Measurements from ENCODE around the gene GAR1.
"Not testable (repeated sequence)": the region's sequence is repeated elsewhere in the genome, so short reads cannot be mapped to it uniquely, and the experiment has no call there.

Gene GAR1

DNA sequence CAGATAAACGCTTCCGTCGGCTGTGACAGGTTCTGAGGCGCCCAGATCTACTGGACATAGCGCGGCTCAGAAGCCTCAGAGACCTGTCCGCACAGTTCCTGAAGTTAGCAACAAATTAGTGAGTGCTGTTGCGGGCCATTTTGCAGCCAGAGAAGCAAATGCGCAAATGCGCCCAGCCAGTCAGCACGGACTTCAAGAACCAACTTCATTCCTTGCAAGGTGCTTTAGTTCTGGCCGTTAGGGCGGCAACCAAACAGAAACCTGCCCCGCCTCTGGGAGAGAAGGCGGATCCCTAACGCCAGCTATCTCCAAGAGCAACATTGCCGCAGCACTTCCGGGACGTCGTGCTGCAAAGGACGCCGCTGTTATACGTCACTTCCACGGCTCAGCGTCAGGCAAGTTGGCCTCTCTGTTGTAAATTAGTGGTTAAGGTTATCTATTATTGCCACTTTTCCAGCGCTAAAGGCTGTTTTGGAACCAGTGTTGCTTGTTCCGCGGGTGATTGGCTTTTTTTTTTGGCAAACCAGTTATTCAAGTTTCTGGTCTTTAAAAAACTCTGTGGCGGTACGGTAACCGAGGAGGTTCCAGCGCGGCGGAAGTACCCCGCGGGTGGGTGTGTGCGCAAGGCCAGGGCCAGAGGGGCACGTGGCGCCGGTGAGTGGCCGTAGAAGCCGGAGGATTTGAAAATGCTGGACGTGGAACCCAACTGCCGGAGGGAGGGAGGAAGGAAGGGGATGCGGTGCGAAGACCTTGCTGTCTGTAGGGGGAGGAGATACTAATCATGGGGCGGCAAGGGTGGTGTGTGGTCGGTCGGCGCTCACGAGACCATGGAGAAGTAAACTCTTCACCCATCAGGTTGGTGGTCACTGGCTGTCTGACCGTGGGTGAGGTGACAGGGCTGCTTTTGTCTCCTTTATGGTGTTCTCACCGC is at the start of gene GAR1:
Gene GAR1, plus strand, starts transcription at position 612 of the 931 bp plus-strand sequence. CDS start 403 bp downstream, outside the sequence.
- peak; percentile 86 to 89 for DNase-seq

DNA sequence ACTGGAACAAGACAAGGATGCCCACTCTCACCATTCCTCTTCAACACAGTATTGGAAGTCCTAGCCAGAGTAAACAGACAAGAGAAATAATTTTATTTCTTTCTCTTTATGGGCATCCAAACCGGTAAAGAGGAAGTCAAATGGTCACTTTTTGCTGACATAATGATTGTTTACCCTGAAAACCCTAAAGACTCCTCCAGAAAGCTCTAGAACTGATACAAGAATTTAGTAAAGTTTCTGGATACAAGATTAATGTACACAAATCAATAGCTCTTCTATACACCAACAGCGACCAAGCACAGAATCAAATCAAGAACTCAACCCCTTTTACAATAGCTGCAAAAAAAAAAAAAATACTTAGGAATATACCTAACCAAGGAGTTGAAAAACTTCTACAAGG is 33.5 kb upstream of the GAR1 start:
- not testable (repeated sequence) for DNase-seq

DNA sequence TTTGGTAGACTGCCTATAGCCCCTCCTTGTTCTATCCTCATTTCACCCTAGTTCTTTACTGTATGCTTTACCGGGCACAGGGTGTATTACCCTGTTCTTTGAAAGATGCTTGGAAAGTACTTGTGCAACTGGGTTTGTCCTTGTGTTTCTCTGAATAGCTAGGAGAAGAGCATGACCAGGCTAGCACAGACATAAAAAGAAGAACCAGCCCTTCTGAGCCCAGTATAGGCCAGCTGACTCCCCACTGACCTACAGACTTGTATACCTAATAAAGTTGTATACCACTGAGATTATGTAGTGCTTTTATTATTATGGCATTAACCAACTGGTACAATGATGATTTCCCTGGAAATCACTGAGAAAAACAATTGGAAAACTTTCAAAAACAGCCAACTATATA is 28.7 kb upstream of the GAR1 start:
- no peak for DNase-seq

DNA sequence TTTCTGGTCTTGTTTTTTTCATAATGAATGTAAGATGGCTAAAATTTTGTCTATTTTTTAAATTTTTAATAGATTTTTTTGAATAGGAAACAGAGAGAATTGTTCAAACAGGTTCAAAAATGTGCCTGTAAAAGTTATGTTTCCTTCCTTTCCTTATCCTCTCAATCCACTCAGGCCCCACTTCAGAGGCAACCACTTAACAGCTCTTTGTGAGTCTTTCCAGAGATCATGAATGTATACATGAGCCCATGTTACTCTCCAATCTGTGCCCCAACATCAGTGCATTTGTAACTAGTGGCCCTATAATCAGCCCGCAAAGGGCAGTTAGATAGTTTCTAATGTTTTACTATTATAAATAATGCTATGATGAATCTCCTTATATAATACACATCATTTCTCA is 27.8 kb upstream of the GAR1 start:
- DNase-seq, result no peak

DNA sequence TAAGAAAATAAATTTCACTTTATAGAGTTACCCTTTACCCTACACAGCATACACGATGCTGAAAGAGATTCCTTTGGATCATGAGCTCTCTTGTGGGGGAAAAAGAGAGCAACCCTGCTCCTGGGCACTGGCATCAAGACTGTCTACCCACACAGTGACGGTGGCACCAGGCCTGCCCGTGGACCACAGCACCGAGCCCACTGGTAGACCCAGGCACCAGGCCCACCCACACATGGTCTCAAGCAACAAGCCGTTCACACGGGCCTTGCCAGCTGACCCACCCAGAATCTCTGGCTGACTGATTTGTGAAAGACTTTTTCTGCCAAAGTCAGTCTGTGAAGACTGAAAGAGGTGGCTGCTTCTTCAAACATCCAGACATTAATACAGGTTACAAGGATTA is 20.5 kb upstream of the GAR1 start:
- no peak for DNase-seq

DNA sequence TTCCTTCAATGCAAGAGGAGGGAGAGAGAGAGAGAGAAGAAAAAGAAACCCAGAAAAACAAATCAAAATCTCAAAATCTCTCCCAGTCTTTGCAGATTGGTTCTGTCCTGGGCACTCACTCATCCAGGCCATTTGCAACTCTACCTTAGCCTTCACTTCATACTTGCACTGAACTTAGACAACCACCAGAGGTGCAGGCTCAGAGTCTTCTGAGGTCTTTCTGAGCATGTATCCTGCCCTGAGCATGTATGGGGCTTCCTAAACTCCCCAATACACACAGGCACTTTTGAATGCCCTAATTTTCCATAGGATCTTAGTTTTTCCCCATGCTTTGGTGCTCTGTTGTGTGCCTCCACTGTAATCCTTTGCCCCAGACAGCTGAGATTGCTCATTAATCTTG is 16.7 kb upstream of the GAR1 start:
- DNase-seq, result no peak

DNA sequence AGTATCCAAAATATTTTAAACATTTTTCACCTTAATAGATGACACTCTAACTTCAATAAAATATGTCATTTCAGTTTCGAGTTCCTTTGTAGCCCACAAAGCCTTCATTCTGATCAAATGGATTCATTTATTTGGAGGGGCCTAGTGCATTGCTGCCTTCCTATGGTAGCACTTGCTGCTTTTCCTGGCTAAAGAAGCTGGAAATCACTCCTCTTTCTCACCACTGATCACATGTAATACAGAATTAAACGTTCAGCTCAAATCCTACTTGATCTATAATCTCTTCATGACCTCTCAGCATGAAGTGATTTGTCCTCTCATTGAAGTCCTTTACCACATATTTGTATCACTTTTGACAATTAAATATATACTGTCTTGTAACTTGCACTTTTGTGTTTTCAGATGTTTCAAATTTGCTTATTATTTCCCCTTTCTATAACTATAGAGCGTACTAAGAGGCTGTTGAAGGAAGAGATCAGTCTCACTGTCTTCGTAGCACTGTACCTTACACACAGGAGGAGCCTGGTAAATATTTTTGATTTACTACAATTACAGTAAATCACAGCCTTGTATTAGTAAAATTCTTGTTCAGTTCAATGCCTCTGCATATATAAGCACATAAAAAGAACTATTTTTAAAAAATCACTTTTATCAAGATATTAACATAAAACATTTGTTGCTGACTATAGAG is 14.3 kb upstream of the GAR1 start:
- DNase-seq, result no peak

DNA sequence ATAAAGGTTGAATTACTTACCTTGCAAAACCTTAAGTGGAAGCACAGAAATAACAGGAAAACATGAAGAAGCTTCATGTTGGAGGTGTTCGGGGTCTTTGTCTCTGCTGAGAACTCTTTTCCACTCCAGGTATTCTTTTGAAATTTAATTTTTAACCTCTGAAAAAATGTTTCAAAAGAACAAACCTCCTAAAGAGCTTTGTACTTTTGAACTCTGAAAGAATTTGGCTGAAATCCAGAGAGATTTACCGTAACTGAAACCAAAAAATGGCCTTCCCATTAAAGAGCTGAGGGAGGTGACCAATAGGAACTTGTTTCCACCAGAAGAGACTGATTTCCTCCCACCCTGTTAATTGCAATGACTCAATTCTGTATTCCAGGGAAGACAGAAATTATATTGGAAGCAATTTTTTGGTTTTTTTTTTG is 13.7 kb upstream of the GAR1 start, which contains the start of gene CFI:
Gene CFI, minus strand, starts transcription at position 105 of the 425 bp plus-strand sequence. Its CDS starts 28 bp downstream, at position 77.
- DNase-seq, result no peak

DNA sequence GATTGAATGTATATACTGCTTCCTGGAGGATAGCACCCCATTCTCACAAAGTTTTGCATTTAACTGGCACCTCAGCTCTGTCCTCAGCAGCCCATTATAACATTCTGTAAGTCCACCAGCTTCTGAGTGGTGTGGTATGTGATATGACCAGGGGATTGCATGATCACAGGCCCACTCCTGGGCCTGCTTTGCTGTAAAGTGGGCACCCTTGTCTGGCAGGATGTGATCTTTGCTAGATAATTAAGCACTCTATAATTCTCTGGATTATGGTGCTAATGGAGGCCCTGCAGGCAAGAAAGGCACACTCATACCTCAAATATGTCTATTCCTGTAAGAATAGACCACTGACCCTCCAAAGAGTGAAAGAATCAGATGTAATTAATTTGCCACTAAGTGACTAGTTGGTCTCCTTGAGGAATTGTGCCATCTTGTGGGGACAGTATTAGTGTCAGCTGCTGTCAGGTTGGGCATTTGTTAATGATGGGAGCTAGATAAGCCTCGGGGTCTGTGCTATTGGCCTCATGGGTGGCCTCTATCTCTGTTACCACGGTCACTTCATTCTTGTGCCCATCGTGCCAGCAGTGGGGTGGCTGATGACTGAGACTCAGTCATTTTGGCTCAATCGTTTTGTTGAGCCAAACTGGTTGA is 11.5 kb upstream of the GAR1 start:
- DNase-seq, result peak in 1 of 2 donors; percentile 20

DNA sequence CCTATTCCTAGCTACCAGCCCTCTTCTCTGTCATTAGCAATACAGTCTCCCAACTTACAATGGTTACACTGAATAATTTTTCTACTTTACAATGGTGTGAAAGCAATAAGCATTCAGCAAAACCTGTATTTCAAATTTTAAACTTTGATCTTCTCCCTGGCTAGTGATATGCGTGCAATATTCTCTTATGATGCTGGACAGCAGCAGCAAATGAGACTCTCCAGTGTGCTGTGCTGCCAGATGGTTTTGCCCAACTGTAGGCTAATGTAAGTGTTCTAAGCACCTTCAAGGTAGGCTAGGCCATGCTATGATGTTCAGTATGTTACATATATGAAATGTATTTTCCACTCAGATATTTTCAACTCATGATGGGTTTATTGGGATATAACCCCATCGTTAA is 5.9 kb upstream of the GAR1 start:
- no peak for DNase-seq

DNA sequence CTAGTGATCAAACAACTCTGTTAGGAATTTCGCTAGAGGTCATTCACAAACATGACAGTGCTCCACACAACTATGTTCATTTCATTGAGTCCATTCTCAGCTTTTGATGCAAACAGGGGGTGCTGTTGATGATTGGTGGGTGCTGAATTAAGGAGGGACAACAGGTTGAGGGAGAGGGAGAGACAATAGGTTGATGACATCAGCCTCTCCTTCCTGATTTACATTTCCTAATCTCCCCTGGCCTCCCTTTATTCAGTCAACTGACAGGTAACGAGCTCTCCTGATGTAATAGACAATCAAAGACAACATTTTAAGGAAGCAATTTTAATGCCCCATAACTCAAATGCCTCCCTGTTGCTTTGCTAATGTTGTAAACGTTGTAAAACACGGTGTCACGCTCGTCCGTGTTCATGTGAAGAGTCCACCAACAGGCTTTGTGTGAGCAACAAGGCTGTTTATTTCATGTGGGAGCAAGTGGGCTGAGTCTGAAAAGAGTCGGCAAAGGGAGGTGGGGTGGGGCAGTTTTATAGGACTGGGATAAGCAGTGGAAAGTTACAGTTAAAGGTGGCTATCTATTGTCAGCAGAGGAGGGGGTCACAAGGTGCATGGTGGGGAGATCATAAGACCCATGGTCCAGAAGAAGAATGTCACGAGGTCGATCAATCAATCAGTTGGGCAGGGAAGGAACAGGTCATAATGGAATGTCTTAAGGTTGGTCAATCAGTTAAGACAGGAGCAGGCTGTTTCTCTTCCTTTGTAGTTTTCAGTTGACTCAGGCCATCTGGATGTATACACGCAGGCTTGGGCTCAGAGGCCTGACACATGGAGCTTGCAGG is 4.8 kb upstream of the GAR1 start:
- no peak for DNase-seq

DNA sequence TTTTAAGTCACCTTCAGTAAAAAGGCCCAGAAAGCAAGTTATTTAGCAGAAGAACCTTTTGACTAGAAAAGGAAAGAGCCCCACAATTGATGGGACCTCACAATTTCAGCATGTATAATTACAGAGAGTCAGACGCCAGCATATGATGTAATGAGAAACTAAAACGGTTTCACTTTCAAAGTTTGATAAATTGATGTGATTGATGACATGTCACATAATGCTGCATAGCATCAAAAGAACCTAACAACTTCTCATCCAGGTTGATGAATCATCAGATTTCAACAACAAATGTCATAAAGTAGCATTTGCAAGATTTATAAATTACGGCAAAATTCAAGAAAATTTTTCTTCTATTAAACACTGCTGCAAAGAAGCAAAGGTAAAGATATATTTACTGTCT is 3.9 kb upstream of the GAR1 start:
- no peak for DNase-seq

DNA sequence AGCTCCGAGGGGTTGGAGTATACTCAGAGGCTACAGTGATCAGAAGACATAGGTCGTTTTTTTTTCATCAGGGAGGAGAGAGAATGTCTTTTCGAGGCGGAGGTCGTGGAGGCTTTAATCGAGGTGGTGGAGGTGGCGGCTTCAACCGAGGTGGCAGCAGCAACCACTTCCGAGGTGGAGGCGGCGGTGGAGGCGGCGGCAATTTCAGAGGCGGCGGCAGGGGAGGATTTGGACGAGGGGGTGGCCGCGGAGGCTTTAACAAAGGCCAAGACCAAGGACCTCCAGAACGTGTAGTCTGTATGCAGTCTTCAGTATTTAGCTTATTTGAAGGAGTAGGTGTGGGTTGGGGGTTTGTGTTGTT is 500 bp downstream of the GAR1 start:
- DNase-seq, result peak in 1 of 2 donors; percentile 10

DNA sequence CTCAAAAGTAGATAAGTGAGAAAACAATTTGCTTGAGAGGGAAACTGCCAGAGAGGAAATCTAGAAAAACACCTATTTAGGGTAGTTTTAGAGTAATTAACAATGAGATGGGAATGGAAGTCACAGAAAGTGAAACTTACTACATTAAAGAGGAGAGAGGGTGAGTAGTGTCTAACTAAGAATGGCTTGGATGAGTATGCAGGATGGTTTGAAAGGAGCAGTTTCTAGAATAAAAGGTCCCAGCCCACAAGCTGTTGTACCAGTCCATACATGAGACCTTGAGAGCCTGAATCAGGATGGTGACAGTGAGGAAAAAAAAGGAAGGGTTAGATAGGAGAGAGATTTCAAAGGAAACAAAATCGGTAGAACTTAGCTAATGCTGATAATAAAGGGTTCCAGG is 1.3 kb downstream of the GAR1 start:
- DNase-seq, result no peak

DNA sequence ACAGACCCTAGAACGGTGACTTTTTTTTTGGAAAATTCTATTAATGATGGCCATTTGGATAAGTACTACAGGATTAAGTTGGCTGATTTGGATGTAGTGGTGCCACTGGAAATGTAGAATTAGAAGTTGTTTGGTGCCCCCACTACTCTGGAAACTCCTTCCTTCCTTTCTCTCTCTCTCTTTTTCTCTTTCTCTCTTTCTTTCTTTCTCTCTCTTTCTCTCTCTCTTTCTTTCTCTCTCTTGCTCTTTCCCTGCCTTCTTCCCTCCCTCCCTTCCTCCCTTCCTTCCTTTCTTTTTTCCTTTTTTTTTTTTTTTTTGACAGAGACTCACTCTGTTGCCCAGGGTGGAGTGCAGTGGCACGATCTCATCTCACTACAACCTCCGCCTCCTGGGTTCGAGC is 2.7 kb downstream of the GAR1 start:
- DNase-seq, result no peak

DNA sequence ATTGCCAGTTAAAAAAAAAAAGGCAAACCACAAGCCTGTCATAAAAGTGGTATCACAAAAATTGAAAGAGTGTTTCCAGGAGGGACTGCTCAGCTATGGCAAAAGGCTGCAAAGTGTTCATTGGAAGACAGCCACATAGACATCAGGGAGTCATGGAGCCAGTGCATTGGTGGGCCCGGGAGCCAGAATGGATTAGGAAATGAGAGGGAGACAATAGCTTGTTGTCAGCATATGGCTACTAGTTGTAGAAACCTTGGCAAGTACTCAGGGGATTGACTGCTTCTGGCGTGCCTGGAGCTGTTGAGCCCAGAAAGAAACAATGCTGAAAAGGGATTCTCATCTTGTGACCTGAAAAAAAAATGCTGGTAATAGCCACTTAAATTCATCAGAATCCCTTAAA is 5.0 kb downstream of the GAR1 start:
- DNase-seq, result no peak

DNA sequence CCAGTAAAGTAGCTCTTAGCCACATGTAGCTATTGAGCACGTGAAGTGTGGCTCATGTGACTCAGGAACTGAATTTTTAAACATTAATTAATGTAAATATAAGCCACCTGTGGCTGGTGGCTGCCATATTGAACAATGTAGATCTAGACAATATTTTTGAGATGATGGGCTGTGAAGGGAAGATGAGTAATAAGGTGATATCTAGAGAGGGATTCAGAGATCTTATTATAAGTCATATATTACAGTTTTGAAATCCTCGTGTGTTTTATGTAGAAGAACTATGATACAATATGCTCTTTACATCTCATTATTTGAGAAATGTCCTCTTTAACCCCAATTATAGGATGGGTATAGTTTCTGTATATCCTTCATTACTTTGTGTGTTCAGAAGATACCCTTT is 5.6 kb downstream of the GAR1 start:
- no peak for DNase-seq

DNA sequence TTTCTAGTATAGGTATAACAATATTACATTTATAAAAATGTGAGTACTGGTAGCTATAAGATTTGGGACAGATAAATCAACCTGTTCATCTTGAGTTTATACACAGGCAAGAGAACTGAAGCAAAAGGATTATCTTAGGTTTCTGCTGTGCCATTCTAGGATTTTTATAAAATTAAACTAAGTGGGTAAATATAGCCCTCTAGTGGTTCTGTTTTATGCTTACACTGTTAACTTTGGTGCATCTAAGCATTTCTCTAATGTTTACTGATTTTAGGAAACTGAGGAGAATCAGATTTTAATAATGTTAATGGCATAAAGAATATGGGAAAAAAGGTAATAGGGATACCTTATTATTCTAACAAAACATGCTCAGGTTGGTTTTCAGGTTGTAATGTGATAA is 11.2 kb downstream of the GAR1 start:
- peak; percentile 11 to 42 for DNase-seq

DNA sequence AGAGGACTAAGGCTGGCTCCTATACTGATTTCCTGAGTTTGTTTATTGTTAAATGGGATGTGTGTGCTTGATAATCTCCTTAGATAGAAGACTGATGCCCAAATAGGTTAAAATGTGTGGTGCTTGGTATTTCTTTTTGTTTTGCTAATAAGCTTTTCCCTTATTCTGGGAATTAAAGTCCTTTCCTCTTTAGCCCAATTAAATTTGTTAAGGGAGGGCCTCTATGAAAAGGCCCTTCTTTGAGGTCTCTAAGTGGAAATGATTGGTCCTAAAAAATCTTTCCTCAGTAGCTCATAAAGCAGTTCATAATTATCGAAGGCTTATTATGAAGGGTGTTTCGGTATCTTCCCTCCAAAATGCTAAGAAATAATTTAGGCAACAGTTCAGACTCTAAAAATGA is 12.1 kb downstream of the GAR1 start, which contains the start of gene RRH:
Gene RRH, plus strand, starts transcription at position 301 of the 400 bp plus-strand sequence. Its CDS starts 56 bp downstream, at position 357.
- no peak for DNase-seq

DNA sequence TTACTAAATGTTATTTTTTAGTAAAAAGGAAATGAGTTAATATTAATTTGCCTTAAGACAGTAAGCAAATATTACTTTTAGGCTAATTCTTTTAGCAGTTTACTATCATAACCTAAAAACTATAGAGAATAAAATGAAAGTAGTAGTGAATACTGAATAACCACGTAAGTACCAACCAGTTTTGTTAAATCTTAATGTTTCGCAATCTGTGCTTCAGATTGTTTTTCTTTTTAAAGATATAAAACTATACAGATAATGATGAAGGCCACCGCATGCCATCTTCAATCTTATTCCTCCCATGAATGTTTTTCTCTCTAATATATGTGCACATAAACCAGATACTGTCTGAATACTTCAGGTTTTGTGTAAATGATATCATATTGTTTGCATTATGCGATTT is 18.2 kb downstream of the GAR1 start:
- DNase-seq, result no peak

DNA sequence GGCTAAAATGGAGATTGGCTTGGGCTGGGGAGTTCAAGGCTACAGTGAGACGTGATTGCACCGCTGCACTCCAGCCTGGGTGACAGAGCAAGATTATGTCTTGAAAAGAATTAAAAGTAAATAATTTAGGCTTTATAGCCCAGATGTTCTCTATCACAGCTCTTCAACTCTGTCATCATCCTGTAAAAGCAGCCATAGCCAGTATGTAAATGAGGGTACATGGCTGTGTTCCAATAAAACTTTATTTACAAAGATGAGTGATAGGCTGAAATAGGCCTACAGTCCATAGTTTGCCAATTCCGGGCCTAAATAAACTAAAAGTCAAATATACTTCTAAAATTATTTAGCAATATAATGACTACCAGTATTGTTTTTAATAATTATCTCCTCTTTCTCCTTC is 21.4 kb downstream of the GAR1 start:
- no peak for DNase-seq

DNA sequence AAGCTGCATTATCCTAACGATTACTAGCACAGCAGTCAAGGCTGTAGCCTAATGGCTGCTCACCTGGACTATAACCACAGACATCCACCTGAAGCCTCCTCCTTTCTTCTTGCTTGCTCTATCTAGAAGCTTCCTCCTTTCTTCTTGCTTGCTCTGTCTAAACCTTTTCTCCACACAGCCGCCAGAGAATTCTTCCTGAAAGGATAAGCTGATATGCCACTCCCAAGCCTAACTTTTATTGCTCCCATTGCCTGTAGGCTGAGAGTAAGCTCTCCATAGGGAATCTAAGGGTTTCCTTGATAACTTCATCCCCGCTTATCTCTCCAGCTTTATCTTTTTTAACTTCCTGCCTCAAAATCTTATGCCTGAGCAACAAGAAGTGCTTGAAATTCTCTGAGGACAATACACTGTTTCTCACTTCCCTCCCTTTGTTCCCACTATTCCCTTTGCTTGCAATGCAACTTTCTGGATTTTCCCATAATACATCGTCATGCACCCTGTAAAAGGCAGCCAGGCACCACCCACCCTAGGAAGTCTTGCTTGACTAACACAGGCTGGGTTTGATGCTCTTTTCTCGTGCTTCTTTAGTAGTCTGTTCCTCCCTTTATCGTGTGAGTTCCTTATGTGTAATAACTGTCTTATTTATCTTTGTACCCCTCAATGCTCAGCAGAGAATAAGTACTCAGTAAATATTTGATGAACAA is 31.0 kb downstream of the GAR1 start:
- no peak for DNase-seq

Data from inflammatory macrophage treated with lipopolysaccharide for 1 hour (primary cell).